ENCODE data around the gene CNFN.
"Not testable (repeated sequence)": the region's sequence is repeated elsewhere in the genome, so short reads cannot be mapped to it uniquely, and the experiment has no call there.

CNFN gene

GRCh38 chr19:42348211-42348610 lies 41.9 kb downstream of the CNFN start:
- no peak overlapping the region for H3K4me3 ChIP-seq (ENCODE audit: low read depth in 1 of 2, low read length in 1 of 2)
- H3K9me3 ChIP-seq, result no peaks in the 10 kb centered on the region
- H3K36me3 ChIP-seq, result peaks cover under 1% of the 10 kb centered on the region
- H3K27me3 ChIP-seq, result no peaks in the 10 kb centered on the region
- no peak overlapping the region for H3K27ac ChIP-seq
- no peak for TF ChIP-seq CTCF (IDR thresholded peaks at IDR 0.05)
- H3K4me1 ChIP-seq (ENCODE audit: control insufficient read depth in 1 of 2, insufficient read depth in 1 of 2, low read depth in 1 of 2, low read length in 1 of 2), result peaks cover 9 to 10% of the 10 kb centered on the region in 2 experiments

- Histone ChIP-seq H3K9me3 (no peaks in the 10 kb centered on the region), H3K27ac (no peak overlapping the region), H3K36me3 (no peaks in the 10 kb centered on the region), H3K27me3 (no peaks in the 10 kb centered on the region), H3K4me3 (ENCODE audit: low read depth in 1 of 2, low read length in 1 of 2) (no peak overlapping the region), H3K4me1 (ENCODE audit: control insufficient read depth in 1 of 2, insufficient read depth in 1 of 2, low read depth in 1 of 2, low read length in 1 of 2) (peaks cover 9 to 10% of the 10 kb centered on the region in 2 experiments)
- TF ChIP-seq CTCF (IDR thresholded peaks at IDR 0.05), result no peak
Measured at GRCh38 chr19:42345191-42345812, 44.8 kb downstream of the CNFN start.

- H3K27ac ChIP-seq, result no peak overlapping the region
- no peak for TF ChIP-seq CTCF (IDR thresholded peaks at IDR 0.05)
Measured at GRCh38 chr19:42344336-42344893, 45.7 kb downstream of the CNFN start.

GRCh38 chr19:42343344-42344110 lies 46.6 kb downstream of the CNFN start:
- Histone ChIP-seq H3K27ac (no peak overlapping the region), H3K4me1 (ENCODE audit: control insufficient read depth in 1 of 2, insufficient read depth in 1 of 2, low read depth in 1 of 2, low read length in 1 of 2) (peaks cover 9 to 10% of the 10 kb centered on the region in 2 experiments), H3K27me3 (no peaks in the 10 kb centered on the region), H3K4me3 (ENCODE audit: low read depth in 1 of 2, low read length in 1 of 2) (no peak overlapping the region), H3K36me3 (no peaks in the 10 kb centered on the region), H3K9me3 (no peaks in the 10 kb centered on the region)
- TF ChIP-seq CTCF (IDR thresholded peaks at IDR 0.05), result no peak

More at GRCh38 chr19:42344336-42344893, 45.7 kb downstream of the CNFN start:
- no peaks in the 10 kb centered on the region for H3K36me3 ChIP-seq
- no peaks in the 10 kb centered on the region for H3K27me3 ChIP-seq
- H3K4me3 ChIP-seq (ENCODE audit: low read depth in 1 of 2, low read length in 1 of 2), result no peak overlapping the region
- no peaks in the 10 kb centered on the region for H3K9me3 ChIP-seq
- H3K4me1 ChIP-seq (ENCODE audit: control insufficient read depth in 1 of 2, insufficient read depth in 1 of 2, low read depth in 1 of 2, low read length in 1 of 2), result peaks cover 9 to 10% of the 10 kb centered on the region in 2 experiments

- not testable (repeated sequence) for H3K4me3 ChIP-seq (ENCODE audit: low read depth in 1 of 2, low read length in 1 of 2); H3K27me3 ChIP-seq; H3K27ac ChIP-seq; H3K9me3 ChIP-seq; H3K36me3 ChIP-seq; H3K4me1 ChIP-seq (ENCODE audit: control insufficient read depth in 1 of 2, insufficient read depth in 1 of 2, low read depth in 1 of 2, low read length in 1 of 2)
Measured at GRCh38 chr19:42339922-42340321, 50.2 kb downstream of the CNFN start.

GRCh38 chr19:42339126-42339860 lies 50.8 kb downstream of the CNFN start:
- not testable (repeated sequence) for H3K9me3 ChIP-seq; H3K36me3 ChIP-seq; H3K4me3 ChIP-seq (ENCODE audit: low read depth in 1 of 2, low read length in 1 of 2); H3K4me1 ChIP-seq (ENCODE audit: control insufficient read depth in 1 of 2, insufficient read depth in 1 of 2, low read depth in 1 of 2, low read length in 1 of 2); H3K27me3 ChIP-seq; H3K27ac ChIP-seq
